Right lobe of liver (tissue), 4 donors: Measurements from ENCODE around the gene TMEM266.

ENCODE experiments used
- POLR2A ChIP-seq: fragments of 450-650 bp; IDR thresholded peaks from one replicate; pipeline ENCODE4 v1.6.1; 2017; ENCODE audit warnings: antibody characterized with exemption, mild to moderate bottlenecking
- TF ChIP-seq, protein P1 (sequence below), 4 donors: fragments of 200-600 bp in 3 of 4; fragments of 450-650 bp in 1 of 4; IDR thresholded peaks; one replicate each; pipeline versions ENCODE4 v1.5.1 to v1.8.0; 2016 to 2022; ENCODE audit warnings: antibody characterized with exemption in 4 of 4, mild to moderate bottlenecking in 2 of 4
- donor health status: DM: no; HTN: no; CAD: no.
- donor health status: DM: no; HTN: no; CAD: no.
- donor health status: DM: no; HTN: yes; CAD: no.

DNA sequence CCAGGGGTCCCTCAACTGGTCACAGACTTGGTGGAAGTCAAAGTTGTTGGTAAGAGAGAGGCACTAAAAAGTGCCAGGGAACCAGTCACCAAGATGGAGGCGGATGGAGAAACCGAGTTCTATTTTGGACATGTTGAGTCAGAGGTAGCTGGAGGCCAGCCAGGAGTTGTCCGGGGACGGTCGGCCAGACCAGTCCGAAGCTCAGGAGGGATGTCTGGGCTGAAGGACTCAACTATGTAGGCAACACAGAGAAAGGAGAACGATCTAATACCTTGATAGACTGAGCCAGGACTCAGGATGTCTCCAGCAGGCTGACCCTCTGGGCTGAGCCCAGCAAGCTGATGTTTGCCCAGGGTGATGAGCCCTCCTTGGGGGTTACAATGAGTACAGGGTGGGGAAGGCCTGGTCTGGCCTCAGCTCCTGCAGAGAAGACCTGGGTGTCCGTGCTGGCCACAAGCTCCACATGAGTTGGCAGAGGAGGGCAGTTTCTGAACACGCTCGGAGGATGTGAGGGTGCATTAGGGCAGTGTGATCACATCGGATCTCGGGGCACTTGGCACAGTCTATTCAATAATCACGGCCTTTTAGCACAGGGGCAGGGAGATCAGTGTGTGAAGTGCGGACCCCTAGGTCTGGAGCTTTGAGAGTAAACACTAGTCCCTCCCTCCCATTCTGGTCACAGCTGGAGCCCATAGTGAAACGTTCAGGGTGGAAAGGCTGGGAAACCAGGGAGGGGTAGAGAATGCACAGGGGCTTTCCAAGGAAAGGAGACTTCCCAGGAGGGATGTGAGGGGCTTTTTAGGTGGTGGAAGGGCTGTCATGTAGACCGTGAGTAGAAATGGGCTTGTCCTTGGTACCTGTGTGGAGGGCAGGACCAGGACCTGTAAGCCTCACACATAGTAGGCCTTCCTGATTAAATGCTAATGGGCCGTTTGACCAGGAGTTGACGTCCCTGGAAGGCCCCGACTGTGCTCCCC, 139.6 kb downstream of the TMEM266 start:
- no peak for TF ChIP-seq POLR2A
- TF ChIP-seq, protein P1, sequence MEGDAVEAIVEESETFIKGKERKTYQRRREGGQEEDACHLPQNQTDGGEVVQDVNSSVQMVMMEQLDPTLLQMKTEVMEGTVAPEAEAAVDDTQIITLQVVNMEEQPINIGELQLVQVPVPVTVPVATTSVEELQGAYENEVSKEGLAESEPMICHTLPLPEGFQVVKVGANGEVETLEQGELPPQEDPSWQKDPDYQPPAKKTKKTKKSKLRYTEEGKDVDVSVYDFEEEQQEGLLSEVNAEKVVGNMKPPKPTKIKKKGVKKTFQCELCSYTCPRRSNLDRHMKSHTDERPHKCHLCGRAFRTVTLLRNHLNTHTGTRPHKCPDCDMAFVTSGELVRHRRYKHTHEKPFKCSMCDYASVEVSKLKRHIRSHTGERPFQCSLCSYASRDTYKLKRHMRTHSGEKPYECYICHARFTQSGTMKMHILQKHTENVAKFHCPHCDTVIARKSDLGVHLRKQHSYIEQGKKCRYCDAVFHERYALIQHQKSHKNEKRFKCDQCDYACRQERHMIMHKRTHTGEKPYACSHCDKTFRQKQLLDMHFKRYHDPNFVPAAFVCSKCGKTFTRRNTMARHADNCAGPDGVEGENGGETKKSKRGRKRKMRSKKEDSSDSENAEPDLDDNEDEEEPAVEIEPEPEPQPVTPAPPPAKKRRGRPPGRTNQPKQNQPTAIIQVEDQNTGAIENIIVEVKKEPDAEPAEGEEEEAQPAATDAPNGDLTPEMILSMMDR (IDR thresholded peaks at IDR 0.05), result no peak
